Loucy (cell line): Measurements from ENCODE around the gene SLC7A9.

Experiments used
- H2AFZ ChIP-seq: fragments of 200-600 bp; sonication (generic); 2 replicates; pipeline ENCODE4 v1.6.0; 2016; ENCODE audit warnings: antibody characterized with exemption, mild to moderate bottlenecking, low read length, moderate library complexity
- H3F3A ChIP-seq: fragments of 200-600 bp; 2 replicates; pipeline ENCODE4 v1.6.0; 2016; ENCODE audit warnings: antibody characterized with exemption, low read depth, mild to moderate bottlenecking
- H3K27me3 ChIP-seq: fragments of 200-600 bp; sonication (generic); 2 replicates; pipeline ENCODE4 v1.6.1; 2014; ENCODE audit warnings: low read length, mild to moderate bottlenecking; ENCODE audit not compliant: insufficient read depth, poor library complexity, severe bottlenecking
- H3K36me3 ChIP-seq: fragments of 200-600 bp; sonication (generic); 2 replicates; pipeline ENCODE4 v1.6.1; 2016; ENCODE audit warnings: low read length; ENCODE audit not compliant: insufficient read depth
- H3K4me1 ChIP-seq: fragments of 200-600 bp; sonication (generic); 2 replicates; pipeline ENCODE4 v1.5.1; 2014; ENCODE audit warnings: low read length, mild to moderate bottlenecking; ENCODE audit not compliant: insufficient read depth, poor library complexity, severe bottlenecking
- H3K4me2 ChIP-seq: fragments of 200-600 bp; sonication (generic); 2 replicates; pipeline ENCODE4 v1.6.0; 2014; ENCODE audit warnings: antibody characterized with exemption, low read length, low read depth, mild to moderate bottlenecking; ENCODE audit not compliant: poor library complexity, severe bottlenecking
- H3K4me3 ChIP-seq: fragments of 200-600 bp; sonication (generic); 2 replicates; pipeline ENCODE4 v1.5.1; 2014; ENCODE audit warnings: low read length, mild to moderate bottlenecking, mixed read lengths; ENCODE audit not compliant: poor library complexity, severe bottlenecking
- H3K79me2 ChIP-seq: fragments of 200-600 bp; sonication (generic); 2 replicates; pipeline ENCODE4 v1.6.1; 2014; ENCODE audit warnings: low read length; ENCODE audit not compliant: insufficient read depth
- H3K9ac ChIP-seq: fragments of 200-600 bp; sonication (generic); 2 replicates; pipeline ENCODE4 v1.6.0; 2014; ENCODE audit warnings: mild to moderate bottlenecking, low read depth, low read length, moderate library complexity; ENCODE audit not compliant: poor library complexity, severe bottlenecking
- H3K9me2 ChIP-seq: fragments of 200-600 bp; sonication (generic); replicated peaks from 2 replicates; pipeline ENCODE4 v1.6.1; 2016; ENCODE audit warnings: low read depth, low read length, mixed read lengths
- H3K9me3 ChIP-seq: fragments of 200-600 bp; sonication (generic); 2 replicates; pipeline ENCODE4 v1.6.1; 2014; ENCODE audit warnings: mild to moderate bottlenecking, antibody characterized with exemption, low read length, low read depth; ENCODE audit not compliant: insufficient read depth
- H4K20me1 ChIP-seq: fragments of 200-600 bp; sonication (generic); 2 replicates; pipeline ENCODE4 v1.6.0; 2014; ENCODE audit warnings: antibody characterized with exemption, low read length, mild to moderate bottlenecking; ENCODE audit not compliant: insufficient read depth, poor library complexity, severe bottlenecking
- CTCF ChIP-seq: fragments of 200-600 bp; sonication (generic); conservative IDR thresholded peaks from 2 replicates; pipeline ENCODE4 v1.5.1; 2014; ENCODE audit warnings: mild to moderate bottlenecking, antibody characterized with exemption, low read length
- EZH2phosphoT487 ChIP-seq: fragments of 200-600 bp; IDR thresholded peaks from 2 replicates; pipeline ENCODE4 v1.6.1; 2018; ENCODE audit warnings: antibody characterized with exemption, mild to moderate bottlenecking, moderate library complexity, borderline replicate concordance

Gene SLC7A9

GRCh38 chr19:32862173-32862572, 7.4 kb downstream of the SLC7A9 start:
- H3K4me2 ChIP-seq = no peak overlapping the region
- H3K4me3 ChIP-seq = no peak overlapping the region
- H3F3A ChIP-seq = no peaks in the 10 kb centered on the region
- no peak overlapping the region for H2AFZ ChIP-seq
- TF ChIP-seq EZH2phosphoT487 (no peak), CTCF (no peak)
- H3K27me3 ChIP-seq = no peaks in the 10 kb centered on the region
- H4K20me1 ChIP-seq = no peaks in the 10 kb centered on the region
- H3K4me1 ChIP-seq = no peaks in the 10 kb centered on the region
- H3K9me3 ChIP-seq = no peaks in the 10 kb centered on the region
- no peaks in the 10 kb centered on the region for H3K36me3 ChIP-seq
- no peaks in the 10 kb centered on the region for H3K79me2 ChIP-seq
- H3K9me2 ChIP-seq = no peaks in the 10 kb centered on the region
- no peak overlapping the region for H3K9ac ChIP-seq

GRCh38 chr19:32861596-32861995, 8.0 kb downstream of the SLC7A9 start:
- H3K4me1 ChIP-seq = no peaks in the 10 kb centered on the region
- H3K9ac ChIP-seq = no peak overlapping the region
- no peaks in the 10 kb centered on the region for H4K20me1 ChIP-seq
- H3F3A ChIP-seq = no peaks in the 10 kb centered on the region
- no peaks in the 10 kb centered on the region for H3K9me2 ChIP-seq
- H3K4me2 ChIP-seq = no peak overlapping the region
- H2AFZ ChIP-seq = no peak overlapping the region
- H3K27me3 ChIP-seq = no peaks in the 10 kb centered on the region
- no peaks in the 10 kb centered on the region for H3K9me3 ChIP-seq
- H3K79me2 ChIP-seq = no peaks in the 10 kb centered on the region
- TF ChIP-seq CTCF (no peak), EZH2phosphoT487 (no peak)
- H3K4me3 ChIP-seq = no peak overlapping the region
- H3K36me3 ChIP-seq = no peaks in the 10 kb centered on the region

GRCh38 chr19:32859591-32859990, 10.0 kb downstream of the SLC7A9 start:
- H3F3A ChIP-seq = no peaks in the 10 kb centered on the region
- H3K4me3 ChIP-seq = no peak overlapping the region
- no peak for TF ChIP-seq CTCF
- TF ChIP-seq EZH2phosphoT487 = no peak
- H4K20me1 ChIP-seq = no peaks in the 10 kb centered on the region
- no peaks in the 10 kb centered on the region for H3K36me3 ChIP-seq
- no peaks in the 10 kb centered on the region for H3K79me2 ChIP-seq
- H3K9me2 ChIP-seq = no peaks in the 10 kb centered on the region
- no peaks in the 10 kb centered on the region for H3K4me1 ChIP-seq
- H3K27me3 ChIP-seq = no peaks in the 10 kb centered on the region
- no peak overlapping the region for H2AFZ ChIP-seq
- H3K9ac ChIP-seq = no peak overlapping the region
- no peaks in the 10 kb centered on the region for H3K9me3 ChIP-seq
- H3K4me2 ChIP-seq = no peak overlapping the region
